ENCODE data around the gene RPS6KA5. TPM values are rescaled to one million over a fixed set of nuclear protein-coding genes. Genes with fewer than 3 reads are reported as not detected.
"Not testable (repeated sequence)": the region's sequence is repeated elsewhere in the genome, so short reads cannot be mapped to it uniquely, and the experiment has no call there.

RPS6KA5 gene
- polyA plus RNA-seq, 1 donor, result 7.4 TPM

- DNase-seq (ENCODE audit: low read depth), result no peak
Observed at GRCh38 chr14:90837355-90837754, 223.1 kb downstream of the RPS6KA5 start.

- no peak for DNase-seq (ENCODE audit: low read depth)
Observed at GRCh38 chr14:90836692-90837063, 223.8 kb downstream of the RPS6KA5 start.

- no peak for DNase-seq (ENCODE audit: low read depth)
Observed at GRCh38 chr14:90831821-90832220, 228.6 kb downstream of the RPS6KA5 start.

- no peak for DNase-seq (ENCODE audit: low read depth)
Observed at GRCh38 chr14:90830931-90831701, 229.3 kb downstream of the RPS6KA5 start.

- no peak for DNase-seq (ENCODE audit: low read depth)
Observed at GRCh38 chr14:90829677-90830076, 230.8 kb downstream of the RPS6KA5 start.

- no peak for DNase-seq (ENCODE audit: low read depth)
Observed at GRCh38 chr14:90828642-90829487, 231.6 kb downstream of the RPS6KA5 start.

- DNase-seq (ENCODE audit: low read depth), result peak; percentile 81
Observed at GRCh38 chr14:90827919-90828610, 232.4 kb downstream of the RPS6KA5 start.

GRCh38 chr14:90823542-90823941 lies 236.9 kb downstream of the RPS6KA5 start:
- not testable (repeated sequence) for DNase-seq (ENCODE audit: low read depth)

GRCh38 chr14:90820958-90821357 lies 239.5 kb downstream of the RPS6KA5 start:
- DNase-seq (ENCODE audit: low read depth), result no peak

GRCh38 chr14:90819734-90820393 lies 240.6 kb downstream of the RPS6KA5 start:
- no peak for DNase-seq (ENCODE audit: low read depth)

- DNase-seq (ENCODE audit: low read depth), result no peak
Observed at GRCh38 chr14:90818715-90819114, 241.7 kb downstream of the RPS6KA5 start.

GRCh38 chr14:90816681-90817436 lies 243.6 kb downstream of the RPS6KA5 start:
- no peak for DNase-seq (ENCODE audit: low read depth)

- DNase-seq (ENCODE audit: low read depth), result no peak
Observed at GRCh38 chr14:90815822-90816662, 244.4 kb downstream of the RPS6KA5 start, which contains the start of gene TTC7B. Gene TTC7B (minus strand): TSS chr14:90816430. CDS start chr14:90816295, 135 bp downstream.

GRCh38 chr14:90815572-90815821 lies 244.9 kb downstream of the RPS6KA5 start:
- no peak for DNase-seq (ENCODE audit: low read depth)

- DNase-seq (ENCODE audit: low read depth), result no peak
Observed at GRCh38 chr14:90814806-90815571, 245.5 kb downstream of the RPS6KA5 start.

GRCh38 chr14:90813442-90813841 lies 247.0 kb downstream of the RPS6KA5 start:
- DNase-seq (ENCODE audit: low read depth), result no peak

- no peak for DNase-seq (ENCODE audit: low read depth)
Observed at GRCh38 chr14:90812109-90812508, 248.3 kb downstream of the RPS6KA5 start.

GRCh38 chr14:90811641-90812040 lies 248.8 kb downstream of the RPS6KA5 start:
- no peak for DNase-seq (ENCODE audit: low read depth)

- no peak for DNase-seq (ENCODE audit: low read depth)
Observed at GRCh38 chr14:90810806-90811205, 249.6 kb downstream of the RPS6KA5 start.

Measured in forelimb muscle (tissue), 1 donor.